Measurements from ENCODE around the gene FAM237A. TPM values are rescaled to one million over a fixed set of nuclear protein-coding genes. Genes with fewer than 3 reads are reported as not detected.

The FAM237A gene
- polyA plus RNA-seq, 4 donors: not detected

GRCh38 chr2:206657087-206657486, 14.8 kb downstream of the FAM237A start:
- H3K4me1 ChIP-seq (ENCODE audit: control insufficient read depth in 3 of 3, insufficient read depth in 2 of 3, low read depth in 1 of 3, low read length in 2 of 3): no peaks in the 10 kb centered on the region
- H3K4me3 ChIP-seq (ENCODE audit: low read depth in 1 of 3, low read length in 3 of 3): no peak overlapping the region
- no peaks in the 10 kb centered on the region for H3K36me3 ChIP-seq (ENCODE audit: control insufficient read depth in 3 of 3, insufficient read depth in 2 of 3, low read depth in 1 of 3, low read length in 3 of 3)
- no peaks in the 10 kb centered on the region for H3K9me3 ChIP-seq (ENCODE audit: control insufficient read depth in 2 of 2, insufficient read depth in 1 of 2, low read depth in 1 of 2, low read length in 1 of 2)
- FAIRE-seq: no peak
- no peak overlapping the region for H3K27ac ChIP-seq (ENCODE audit: low read depth in 1 of 3, low read length in 2 of 3)
- DNase-seq: no peak
- 92 to 95% (median 93%) methylated on average over 1 of the region's 1 CpG for WGBS, 3 donors
- no peaks in the 10 kb centered on the region for H3K27me3 ChIP-seq (ENCODE audit: control insufficient read depth in 3 of 3, insufficient read depth in 3 of 3, low read length in 3 of 3)

GRCh38 chr2:206665251-206665650, 23.0 kb downstream of the FAM237A start:
- H3K27ac ChIP-seq (ENCODE audit: low read depth in 1 of 3, low read length in 2 of 3): no peak overlapping the region
- no peak for FAIRE-seq
- 79 to 82% (median 79%) methylated on average over 3 of the region's 3 CpGs for WGBS, 3 donors
- H3K4me1 ChIP-seq (ENCODE audit: control insufficient read depth in 3 of 3, insufficient read depth in 2 of 3, low read depth in 1 of 3, low read length in 2 of 3): no peaks in the 10 kb centered on the region
- DNase-seq: no peak
- no peak overlapping the region for H3K4me3 ChIP-seq (ENCODE audit: low read depth in 1 of 3, low read length in 3 of 3)
- H3K36me3 ChIP-seq (ENCODE audit: control insufficient read depth in 3 of 3, insufficient read depth in 2 of 3, low read depth in 1 of 3, low read length in 3 of 3): no peaks in the 10 kb centered on the region
- H3K9me3 ChIP-seq (ENCODE audit: control insufficient read depth in 2 of 2, insufficient read depth in 1 of 2, low read depth in 1 of 2, low read length in 1 of 2): no peaks in the 10 kb centered on the region
- no peaks in the 10 kb centered on the region for H3K27me3 ChIP-seq (ENCODE audit: control insufficient read depth in 3 of 3, insufficient read depth in 3 of 3, low read length in 3 of 3)

GRCh38 chr2:206670531-206671319, 28.4 kb downstream of the FAM237A start:
- DNase-seq (no peak), FAIRE-seq (no peak)
- H3K4me3 ChIP-seq (ENCODE audit: low read depth in 1 of 3, low read length in 3 of 3): no peak overlapping the region
- WGBS, 3 donors: 73 to 83% (median 79%) methylated on average over 7 of the region's 7 CpGs
- no peaks in the 10 kb centered on the region for H3K4me1 ChIP-seq (ENCODE audit: control insufficient read depth in 3 of 3, insufficient read depth in 2 of 3, low read depth in 1 of 3, low read length in 2 of 3)
- no peaks in the 10 kb centered on the region for H3K36me3 ChIP-seq (ENCODE audit: control insufficient read depth in 3 of 3, insufficient read depth in 2 of 3, low read depth in 1 of 3, low read length in 3 of 3)
- H3K27ac ChIP-seq (ENCODE audit: low read depth in 1 of 3, low read length in 2 of 3): no peak overlapping the region
- no peaks in the 10 kb centered on the region for H3K27me3 ChIP-seq (ENCODE audit: control insufficient read depth in 3 of 3, insufficient read depth in 3 of 3, low read length in 3 of 3)
- no peaks in the 10 kb centered on the region for H3K9me3 ChIP-seq (ENCODE audit: control insufficient read depth in 2 of 2, insufficient read depth in 1 of 2, low read depth in 1 of 2, low read length in 1 of 2)

- no peaks in the 10 kb centered on the region for H3K4me1 ChIP-seq (ENCODE audit: control insufficient read depth in 3 of 3, insufficient read depth in 2 of 3, low read depth in 1 of 3, low read length in 2 of 3)
- H3K4me3 ChIP-seq (ENCODE audit: low read depth in 1 of 3, low read length in 3 of 3): no peak overlapping the region
- no peaks in the 10 kb centered on the region for H3K27me3 ChIP-seq (ENCODE audit: control insufficient read depth in 3 of 3, insufficient read depth in 3 of 3, low read length in 3 of 3)
- no peaks in the 10 kb centered on the region for H3K36me3 ChIP-seq (ENCODE audit: control insufficient read depth in 3 of 3, insufficient read depth in 2 of 3, low read depth in 1 of 3, low read length in 3 of 3)
- FAIRE-seq: no peak
- H3K27ac ChIP-seq (ENCODE audit: low read depth in 1 of 3, low read length in 2 of 3): no peak overlapping the region
- no peaks in the 10 kb centered on the region for H3K9me3 ChIP-seq (ENCODE audit: control insufficient read depth in 2 of 2, insufficient read depth in 1 of 2, low read depth in 1 of 2, low read length in 1 of 2)
- 87 to 90% (median 88%) methylated on average over 4 of the region's 4 CpGs for WGBS, 3 donors
- no peak for DNase-seq
These were observed 41.3 kb downstream of the FAM237A start for GRCh38 chr2:206683546-206683945.

- no peak for FAIRE-seq
- Histone ChIP-seq H3K4me1 (ENCODE audit: control insufficient read depth in 3 of 3, insufficient read depth in 2 of 3, low read depth in 1 of 3, low read length in 2 of 3) (no peaks in the 10 kb centered on the region), H3K36me3 (ENCODE audit: control insufficient read depth in 3 of 3, insufficient read depth in 2 of 3, low read depth in 1 of 3, low read length in 3 of 3) (no peaks in the 10 kb centered on the region), H3K4me3 (ENCODE audit: low read depth in 1 of 3, low read length in 3 of 3) (no peak overlapping the region), H3K9me3 (ENCODE audit: control insufficient read depth in 2 of 2, insufficient read depth in 1 of 2, low read depth in 1 of 2, low read length in 1 of 2) (no peaks in the 10 kb centered on the region), H3K27me3 (ENCODE audit: control insufficient read depth in 3 of 3, insufficient read depth in 3 of 3, low read length in 3 of 3) (no peaks in the 10 kb centered on the region), H3K27ac (ENCODE audit: low read depth in 1 of 3, low read length in 2 of 3) (no peak overlapping the region)
- 47 to 64% (median 53%) methylated on average over 2 of the region's 2 CpGs for WGBS, 3 donors
- DNase-seq: no peak
These were observed 46.2 kb downstream of the FAM237A start for GRCh38 chr2:206688453-206688852.

GRCh38 chr2:206688990-206689389, 46.7 kb downstream of the FAM237A start:
- no peak overlapping the region for H3K4me3 ChIP-seq (ENCODE audit: low read depth in 1 of 3, low read length in 3 of 3)
- H3K27ac ChIP-seq (ENCODE audit: low read depth in 1 of 3, low read length in 2 of 3): no peak overlapping the region
- no peak for FAIRE-seq
- no peaks in the 10 kb centered on the region for H3K4me1 ChIP-seq (ENCODE audit: control insufficient read depth in 3 of 3, insufficient read depth in 2 of 3, low read depth in 1 of 3, low read length in 2 of 3)
- H3K36me3 ChIP-seq (ENCODE audit: control insufficient read depth in 3 of 3, insufficient read depth in 2 of 3, low read depth in 1 of 3, low read length in 3 of 3): no peaks in the 10 kb centered on the region
- WGBS, 3 donors: 13 to 41% (median 21%) methylated on average over 1 of the region's 1 CpG
- H3K9me3 ChIP-seq (ENCODE audit: control insufficient read depth in 2 of 2, insufficient read depth in 1 of 2, low read depth in 1 of 2, low read length in 1 of 2): no peaks in the 10 kb centered on the region
- H3K27me3 ChIP-seq (ENCODE audit: control insufficient read depth in 3 of 3, insufficient read depth in 3 of 3, low read length in 3 of 3): no peaks in the 10 kb centered on the region
- no peak for DNase-seq

- no peak for FAIRE-seq
- no peaks in the 10 kb centered on the region for H3K4me1 ChIP-seq (ENCODE audit: control insufficient read depth in 3 of 3, insufficient read depth in 2 of 3, low read depth in 1 of 3, low read length in 2 of 3)
- no peak overlapping the region for H3K27ac ChIP-seq (ENCODE audit: low read depth in 1 of 3, low read length in 2 of 3)
- H3K27me3 ChIP-seq (ENCODE audit: control insufficient read depth in 3 of 3, insufficient read depth in 3 of 3, low read length in 3 of 3): no peaks in the 10 kb centered on the region
- 60 to 81% (median 64%) methylated on average over 7 of the region's 7 CpGs for WGBS, 3 donors
- H3K9me3 ChIP-seq (ENCODE audit: control insufficient read depth in 2 of 2, insufficient read depth in 1 of 2, low read depth in 1 of 2, low read length in 1 of 2): no peaks in the 10 kb centered on the region
- DNase-seq: no peak
- no peaks in the 10 kb centered on the region for H3K36me3 ChIP-seq (ENCODE audit: control insufficient read depth in 3 of 3, insufficient read depth in 2 of 3, low read depth in 1 of 3, low read length in 3 of 3)
- H3K4me3 ChIP-seq (ENCODE audit: low read depth in 1 of 3, low read length in 3 of 3): no peak overlapping the region
These were observed 50.7 kb downstream of the FAM237A start for GRCh38 chr2:206692971-206693370.

GRCh38 chr2:206693399-206694137, 51.3 kb downstream of the FAM237A start:
- Histone ChIP-seq H3K9me3 (ENCODE audit: control insufficient read depth in 2 of 2, insufficient read depth in 1 of 2, low read depth in 1 of 2, low read length in 1 of 2) (no peaks in the 10 kb centered on the region), H3K4me1 (ENCODE audit: control insufficient read depth in 3 of 3, insufficient read depth in 2 of 3, low read depth in 1 of 3, low read length in 2 of 3) (no peaks in the 10 kb centered on the region), H3K27me3 (ENCODE audit: control insufficient read depth in 3 of 3, insufficient read depth in 3 of 3, low read length in 3 of 3) (no peaks in the 10 kb centered on the region), H3K4me3 (ENCODE audit: low read depth in 1 of 3, low read length in 3 of 3) (no peak overlapping the region), H3K36me3 (ENCODE audit: control insufficient read depth in 3 of 3, insufficient read depth in 2 of 3, low read depth in 1 of 3, low read length in 3 of 3) (no peaks in the 10 kb centered on the region), H3K27ac (ENCODE audit: low read depth in 1 of 3, low read length in 2 of 3) (no peak overlapping the region)
- 23 to 30% (median 26%) methylated on average over 5 of the region's 5 CpGs for WGBS, 3 donors
- FAIRE-seq: peak; percentile 49
- DNase-seq: peak; percentile 62 to 69

Data from small intestine (tissue), 7 donors.